AG04450 (cell line): ENCODE results near the gene MEIS3. TPM values are rescaled to one million over a fixed set of nuclear protein-coding genes. Genes with fewer than 3 reads are reported as not detected.

Experiments
- CTCF ChIA-PET: fragments of 300-600, 350-600 bp; formaldehyde crosslinking; extraction: SDS; loops from one replicate; lab custom pipeline; 2022; ENCODE audit warnings: antibody characterized with exemption, inconsistent platforms; lab: Charles Lee
- POLR2A ChIA-PET: fragments of 350-600 bp; formaldehyde crosslinking; extraction: SDS; loops from one replicate; lab custom pipeline; 2021; ENCODE audit warnings: antibody characterized with exemption, inconsistent platforms; lab: Yijun Ruan, JAX
- DNase-seq: peaks from one replicate; pipeline ENCODE4 v3.0.0-alpha.2; 2011; ENCODE audit warnings: low read depth, low spot score
- H3K27ac ChIP-seq: one replicate; pipeline ENCODE4 v1.5.1; 2012; ENCODE audit warnings: low read depth, low read length, control low read depth
- H3K27me3 ChIP-seq: one replicate; pipeline ENCODE4 v1.6.0; 2012; ENCODE audit warnings: low read length; ENCODE audit not compliant: control insufficient read depth, insufficient read depth
- H3K4me3 ChIP-seq: 2 replicates; pipeline ENCODE4 v1.5.1; 2011; ENCODE audit warnings: mild to moderate bottlenecking, low read depth, low read length, control low read depth
- H3K9me3 ChIP-seq: 2 replicates; pipeline ENCODE4 v1.5.1; 2012; ENCODE audit warnings: low read length; ENCODE audit not compliant: control insufficient read depth, insufficient read depth
- polyA plus RNA-seq: library from polyadenylated mRNA; depleted of rRNA; stranded (reverse); fragments of >200 nt; gene quantifications from 2 replicates; pipeline ENCODE4 v1.2.3, GENCODE V29; 2011
- TF ChIP-seq, protein P1 (sequence below): IDR thresholded peaks from 2 replicates; pipeline ENCODE4 v1.5.1; 2011; ENCODE audit warnings: low read depth, low read length, control low read depth, inconsistent platforms

MEIS3 gene
- polyA plus RNA-seq, 1 experiment = 21.6 TPM

DNA sequence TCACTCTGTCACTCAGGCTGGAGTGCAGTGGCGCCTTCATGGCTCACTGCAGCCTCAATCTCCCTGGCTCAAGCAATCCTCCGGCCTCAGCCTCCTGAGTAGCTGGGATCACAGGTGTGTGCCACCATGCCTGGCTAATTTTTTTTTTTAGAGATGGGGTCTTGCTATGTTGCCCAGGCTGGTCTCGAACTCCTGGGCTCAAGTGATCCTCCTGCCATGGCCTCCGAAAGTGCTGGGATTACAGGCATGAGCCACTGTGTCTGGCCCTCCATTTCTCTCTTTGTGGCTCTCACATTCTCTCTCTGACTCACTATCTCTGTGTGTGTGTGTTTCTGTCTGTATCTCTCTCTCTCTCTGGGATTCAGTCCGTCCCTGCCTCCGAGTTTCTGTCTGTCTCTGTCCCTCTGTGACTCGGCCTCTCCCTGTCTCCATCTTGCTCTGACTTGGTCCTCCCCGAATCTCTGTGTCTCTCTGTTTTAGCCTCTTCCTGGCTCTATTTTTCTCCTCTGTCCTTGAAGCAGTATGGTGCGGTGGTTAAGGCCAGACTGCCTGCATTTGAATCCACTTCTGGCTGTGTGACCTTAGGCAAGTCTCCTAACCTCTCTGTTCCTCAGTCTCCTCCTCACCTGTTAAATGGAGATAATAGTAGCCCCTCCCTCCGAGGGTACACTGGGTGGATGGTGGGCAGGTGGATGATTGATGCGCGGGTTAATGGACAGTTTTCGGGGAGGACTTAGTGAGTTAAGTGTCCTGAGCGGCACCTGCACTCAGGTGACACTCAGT is 11.0 kb downstream of the MEIS3 start:
- Histone ChIP-seq H3K27me3 (no peaks in the 10 kb centered on the region), H3K9me3 (peaks cover 8% of the 10 kb centered on the region; the same call in 1 of the 2 replicates), H3K4me3 (no peak overlapping the region), H3K27ac (no peak overlapping the region)
- no peak for DNase-seq
- ChIA-PET CTCF (no interaction called here), POLR2A (no interaction called here)
- TF ChIP-seq, protein P1, sequence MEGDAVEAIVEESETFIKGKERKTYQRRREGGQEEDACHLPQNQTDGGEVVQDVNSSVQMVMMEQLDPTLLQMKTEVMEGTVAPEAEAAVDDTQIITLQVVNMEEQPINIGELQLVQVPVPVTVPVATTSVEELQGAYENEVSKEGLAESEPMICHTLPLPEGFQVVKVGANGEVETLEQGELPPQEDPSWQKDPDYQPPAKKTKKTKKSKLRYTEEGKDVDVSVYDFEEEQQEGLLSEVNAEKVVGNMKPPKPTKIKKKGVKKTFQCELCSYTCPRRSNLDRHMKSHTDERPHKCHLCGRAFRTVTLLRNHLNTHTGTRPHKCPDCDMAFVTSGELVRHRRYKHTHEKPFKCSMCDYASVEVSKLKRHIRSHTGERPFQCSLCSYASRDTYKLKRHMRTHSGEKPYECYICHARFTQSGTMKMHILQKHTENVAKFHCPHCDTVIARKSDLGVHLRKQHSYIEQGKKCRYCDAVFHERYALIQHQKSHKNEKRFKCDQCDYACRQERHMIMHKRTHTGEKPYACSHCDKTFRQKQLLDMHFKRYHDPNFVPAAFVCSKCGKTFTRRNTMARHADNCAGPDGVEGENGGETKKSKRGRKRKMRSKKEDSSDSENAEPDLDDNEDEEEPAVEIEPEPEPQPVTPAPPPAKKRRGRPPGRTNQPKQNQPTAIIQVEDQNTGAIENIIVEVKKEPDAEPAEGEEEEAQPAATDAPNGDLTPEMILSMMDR = no peak

DNA sequence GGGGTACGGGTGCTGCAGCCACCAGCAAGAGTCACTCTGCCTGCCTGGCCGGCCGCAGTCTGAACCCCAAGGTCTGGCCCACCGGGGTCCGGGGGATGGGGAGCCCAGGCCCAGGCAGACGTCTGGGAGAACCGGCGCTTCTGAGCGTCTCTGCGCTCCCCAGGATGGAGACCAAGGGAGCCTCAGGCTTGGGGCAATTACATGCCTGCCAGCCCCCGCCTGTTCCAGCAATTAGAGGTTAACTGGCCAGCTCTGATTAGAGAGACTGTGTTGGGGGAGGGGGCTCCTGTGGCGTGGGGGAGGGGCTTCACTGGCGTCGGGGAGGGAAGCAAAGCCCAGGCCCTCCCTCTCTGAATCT is 11.9 kb downstream of the MEIS3 start:
- Histone ChIP-seq H3K27ac (no peak overlapping the region), H3K9me3 (peaks cover 8% of the 10 kb centered on the region; the same call in 1 of the 2 replicates), H3K4me3 (no peak overlapping the region), H3K27me3 (no peaks in the 10 kb centered on the region)
- no peak for DNase-seq
- ChIA-PET POLR2A (no interaction called here), CTCF (no interaction called here)
- TF ChIP-seq, protein P1 = no peak

GRCh38 chr19:47406711-47407416 is 12.5 kb downstream of the MEIS3 start:
- TF ChIP-seq, protein P1 = no peak
- ChIA-PET CTCF (no interaction called here), POLR2A (no interaction called here)
- no peak overlapping the region for H3K4me3 ChIP-seq
- peaks cover 8% of the 10 kb centered on the region; the same call in 1 of the 2 replicates for H3K9me3 ChIP-seq
- DNase-seq = no peak
- H3K27me3 ChIP-seq = no peaks in the 10 kb centered on the region
- H3K27ac ChIP-seq = no peak overlapping the region

DNA sequence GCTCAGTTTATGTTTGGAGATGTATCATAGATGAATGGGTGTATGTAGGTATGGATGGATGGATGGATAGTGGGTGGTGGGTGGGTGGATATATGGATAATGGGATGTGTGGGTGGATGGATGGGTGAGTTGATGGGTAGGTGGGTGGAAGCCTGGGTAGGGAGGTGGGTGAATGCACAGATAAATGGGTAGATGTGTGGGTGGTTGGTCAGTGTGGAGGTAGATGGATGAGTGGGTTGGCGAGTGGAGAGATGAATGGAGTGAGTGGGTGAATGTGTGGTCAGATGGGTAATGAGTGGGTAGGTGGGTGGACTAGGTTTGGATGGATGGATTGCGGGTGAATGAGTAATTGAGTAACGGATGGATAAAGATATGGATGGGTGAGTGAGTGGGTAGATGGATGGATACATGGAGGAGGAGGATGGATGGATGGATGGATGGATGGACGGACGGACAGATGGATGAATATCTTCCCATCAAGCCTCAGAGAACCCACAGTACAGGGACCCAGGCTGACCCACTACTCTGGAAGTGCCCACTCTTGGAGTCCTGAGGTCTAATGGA is 13.4 kb downstream of the MEIS3 start:
- peaks cover 8% of the 10 kb centered on the region; the same call in 1 of the 2 replicates for H3K9me3 ChIP-seq
- no peaks in the 10 kb centered on the region for H3K27me3 ChIP-seq
- DNase-seq = no peak
- no peak overlapping the region for H3K27ac ChIP-seq
- ChIA-PET CTCF (interaction anchor here (1.3 kb wide), 1 partner anchor 14 kb away, joined by 6 read pairs; no protein-coding TSS in a partner anchor), POLR2A (no interaction called here)
- H3K4me3 ChIP-seq = no peak overlapping the region
- TF ChIP-seq, protein P1 = no peak
